Heart left ventricle (tissue), 13 donors: ENCODE measurements around the gene ZNF92.

Source experiments
- CTCF ChIP-seq, 12 donors: fragments of 200-600 bp; sonication (generic) in 4 of 12; IDR thresholded peaks; one replicate each; pipeline versions ENCODE4 v1.5.0 to v1.8.0; 2018 to 2022; ENCODE audit warnings: antibody characterized with exemption in 12 of 12, mild to moderate bottlenecking in 5 of 12
- POLR2A ChIP-seq, 2 donors: fragments of 450-650 bp; IDR thresholded peaks; one replicate each; pipeline ENCODE4 v1.6.1; 2017; ENCODE audit warnings: antibody characterized with exemption in 2 of 2, mild to moderate bottlenecking in 2 of 2, moderate library complexity in 2 of 2
- donor health status: ischemic (EF 13 %, LVEDD 7.1; RV severe dilation, severe dysfunction).
- donor health status: DM: no; HTN: yes; CAD: no.
- donor health status: DM: no; HTN: no; CAD: no.
- donor health status: ischemic (EF 25% LVEDD 6.9; RV normal size, moderate dysfunction).
- donor health status: ischemic (EF 25% LVEDD 5.7; RV mildly dilated, moderate dysfunction).
- donor health status: ischemic (EF 35%, LVEDD 5.7; RV mildly dilated, moderate dysfunction).
- donor health status: nonischemic (EF 11% LVEDD 7.7; RV severe dilation, severe dysfunction).
- donor health status: DM: yes; HTN: yes; CAD: no.
- donor health status: PGD.
- donor health status: ischemic (EF 29% LVEDD 5.4; RV normal size, mild dysfunction).
- donor health status: nonischemic (EF 23%, LVEDD 6.1; RV moderate dilation, normal function).

- TF ChIP-seq CTCF (IDR thresholded peaks at IDR 0.05) (no peak), POLR2A (IDR thresholded peaks at IDR 0.05) (no peak)
Measured at GRCh38 chr7:65430344-65431186, 56.9 kb downstream of the ZNF92 start.
